ENCODE data around the gene SSU72. TPM values are rescaled to one million over a fixed set of nuclear protein-coding genes. Genes with fewer than 3 reads are reported as not detected.
A peak's percentile ranks its signal among the peaks of the same experiment; 100 is the strongest.

SSU72 gene
- total RNA-seq, 1 donor from 2014 or later: 94.1 TPM

GRCh38 chr1:1604374-1605033, 29.8 kb upstream of the SSU72 start:
- Mint-ChIP-seq H3K27ac (no peak overlapping the region), H3K4me1 (no peaks in the 10 kb centered on the region), H3K9me3 (no peaks in the 10 kb centered on the region), H3K4me3 (no peak overlapping the region), H3K36me3 (no peaks in the 10 kb centered on the region), H3K27me3 (ENCODE audit: insufficient read depth, low read depth) (peaks cover 9% of the 10 kb centered on the region)
- no peak for DNase-seq (ENCODE audit: low spot score)
- Histone ChIP-seq H3K4me3 (no peak overlapping the region), H3K4me2 (no peak overlapping the region), H3K9ac (no peak overlapping the region), H3F3A (ENCODE audit: low read depth) (peaks cover 8% of the 10 kb centered on the region), H3K79me2 (ENCODE audit: low read depth) (no peaks in the 10 kb centered on the region), H2AFZ (replicated peaks) (no peak overlapping the region), H4K20me1 (ENCODE audit: low read depth) (peaks cover 8% of the 10 kb centered on the region), H3K9me3 (ENCODE audit: low read depth) (no peaks in the 10 kb centered on the region), H3K27ac (no peak overlapping the region), H3K27me3 (peaks cover 42% of the 10 kb centered on the region), H3K36me3 (no peaks in the 10 kb centered on the region), H3K4me1 (peaks cover 3% of the 10 kb centered on the region)
- TF ChIP-seq CTCF (IDR thresholded peaks at IDR 0.05) (no peak), EZH2 (IDR thresholded peaks at IDR 0.05) (no peak), EZH2phosphoT487 (IDR thresholded peaks at IDR 0.05) (no peak)

- TF ChIP-seq EZH2phosphoT487 (IDR thresholded peaks at IDR 0.05) (no peak), EZH2 (IDR thresholded peaks at IDR 0.05) (no peak), CTCF (IDR thresholded peaks at IDR 0.05) (no peak)
- H3F3A ChIP-seq (ENCODE audit: low read depth): peaks cover 14% of the 10 kb centered on the region
- H3K36me3 ChIP-seq: no peaks in the 10 kb centered on the region
- no peaks in the 10 kb centered on the region for H3K9me3 ChIP-seq (ENCODE audit: low read depth)
- peaks cover 2% of the 10 kb centered on the region for H3K4me1 Mint-ChIP-seq
- H3K4me1 ChIP-seq: peaks cover 3% of the 10 kb centered on the region
- no peak overlapping the region for H3K4me3 ChIP-seq
- peaks cover 49% of the 10 kb centered on the region for H3K27me3 ChIP-seq
- no peak overlapping the region for H3K27ac ChIP-seq
- no peak overlapping the region for H2AFZ ChIP-seq (replicated peaks)
- H3K4me3 Mint-ChIP-seq: peak overlapping the region; percentile 59
- no peak overlapping the region for H3K4me2 ChIP-seq
- no peak overlapping the region for H3K9ac ChIP-seq
- H3K27me3 Mint-ChIP-seq (ENCODE audit: insufficient read depth, low read depth): peaks cover 10% of the 10 kb centered on the region
- DNase-seq (ENCODE audit: low spot score): no peak
- H4K20me1 ChIP-seq (ENCODE audit: low read depth): peaks cover 10% of the 10 kb centered on the region
- no peaks in the 10 kb centered on the region for H3K79me2 ChIP-seq (ENCODE audit: low read depth)
- no peaks in the 10 kb centered on the region for H3K36me3 Mint-ChIP-seq
- no peak overlapping the region for H3K27ac Mint-ChIP-seq
- no peaks in the 10 kb centered on the region for H3K9me3 Mint-ChIP-seq
Measured at GRCh38 chr1:1603671-1604373, 29.2 kb upstream of the SSU72 start.

GRCh38 chr1:1602968-1603506, 28.4 kb upstream of the SSU72 start:
- peaks cover 3% of the 10 kb centered on the region for H3K4me1 ChIP-seq
- no peak overlapping the region for H3K9ac ChIP-seq
- H3F3A ChIP-seq (ENCODE audit: low read depth): peaks cover 16% of the 10 kb centered on the region
- H3K4me3 ChIP-seq: no peak overlapping the region
- Mint-ChIP-seq H3K27ac (no peak overlapping the region), H3K4me1 (peaks cover 4% of the 10 kb centered on the region), H3K9me3 (no peaks in the 10 kb centered on the region), H3K36me3 (no peaks in the 10 kb centered on the region), H3K27me3 (ENCODE audit: insufficient read depth, low read depth) (peaks cover 16% of the 10 kb centered on the region), H3K4me3 (no peak overlapping the region)
- no peak overlapping the region for H2AFZ ChIP-seq (replicated peaks)
- H4K20me1 ChIP-seq (ENCODE audit: low read depth): peaks cover 18% of the 10 kb centered on the region
- no peak for DNase-seq (ENCODE audit: low spot score)
- no peaks in the 10 kb centered on the region for H3K9me3 ChIP-seq (ENCODE audit: low read depth)
- H3K27ac ChIP-seq: no peak overlapping the region
- no peaks in the 10 kb centered on the region for H3K36me3 ChIP-seq
- peaks cover 57% of the 10 kb centered on the region for H3K27me3 ChIP-seq
- TF ChIP-seq EZH2phosphoT487 (IDR thresholded peaks at IDR 0.05) (no peak), CTCF (IDR thresholded peaks at IDR 0.05) (no peak), EZH2 (IDR thresholded peaks at IDR 0.05) (no peak)
- no peaks in the 10 kb centered on the region for H3K79me2 ChIP-seq (ENCODE audit: low read depth)
- H3K4me2 ChIP-seq: no peak overlapping the region

Measured in neural progenitor cell (in vitro differentiated cells).